Heart left ventricle (tissue), 13 donors: ENCODE results near the gene RFX6.

Experiments used
- POLR2A ChIP-seq, 2 donors: fragments of 450-650 bp; IDR thresholded peaks; one replicate each; pipeline ENCODE4 v1.6.1; 2017; ENCODE audit warnings: antibody characterized with exemption in 2 of 2, mild to moderate bottlenecking in 2 of 2, moderate library complexity in 2 of 2
- TF ChIP-seq, protein P1 (sequence below), 12 donors: fragments of 200-600 bp; sonication (generic) in 4 of 12; IDR thresholded peaks; one replicate each; pipeline versions ENCODE4 v1.5.0 to v1.8.0; 2018 to 2022; ENCODE audit warnings: antibody characterized with exemption in 12 of 12, mild to moderate bottlenecking in 5 of 12
- donor health status: ischemic (EF 13 %, LVEDD 7.1; RV severe dilation, severe dysfunction).
- donor health status: DM: no; HTN: yes; CAD: no.
- donor health status: DM: no; HTN: no; CAD: no.
- donor health status: ischemic (EF 25% LVEDD 6.9; RV normal size, moderate dysfunction).
- donor health status: ischemic (EF 25% LVEDD 5.7; RV mildly dilated, moderate dysfunction).
- donor health status: ischemic (EF 35%, LVEDD 5.7; RV mildly dilated, moderate dysfunction).
- donor health status: nonischemic (EF 11% LVEDD 7.7; RV severe dilation, severe dysfunction).
- donor health status: DM: yes; HTN: yes; CAD: no.
- donor health status: PGD.
- donor health status: ischemic (EF 29% LVEDD 5.4; RV normal size, mild dysfunction).
- donor health status: nonischemic (EF 23%, LVEDD 6.1; RV moderate dilation, normal function).

DNA sequence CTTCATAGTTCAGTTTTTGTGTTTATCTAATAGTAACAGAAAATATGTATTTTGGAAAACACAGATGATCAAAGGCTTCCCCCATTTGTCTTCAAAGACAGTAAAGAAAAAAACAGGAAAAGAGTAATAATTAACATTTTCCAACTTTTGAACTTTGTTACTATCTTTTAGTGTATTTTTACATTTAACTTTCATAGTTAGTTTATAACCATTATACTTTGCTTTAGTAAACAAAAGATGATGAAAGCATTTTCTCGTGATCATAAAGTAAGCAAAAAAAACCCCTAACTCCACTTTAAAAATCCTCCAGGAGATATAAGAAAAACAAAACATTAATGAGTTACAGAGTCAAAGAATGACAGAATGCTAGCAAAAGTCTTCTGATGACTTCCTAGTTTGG is 34.6 kb upstream of the RFX6 start:
- TF ChIP-seq, protein P1, sequence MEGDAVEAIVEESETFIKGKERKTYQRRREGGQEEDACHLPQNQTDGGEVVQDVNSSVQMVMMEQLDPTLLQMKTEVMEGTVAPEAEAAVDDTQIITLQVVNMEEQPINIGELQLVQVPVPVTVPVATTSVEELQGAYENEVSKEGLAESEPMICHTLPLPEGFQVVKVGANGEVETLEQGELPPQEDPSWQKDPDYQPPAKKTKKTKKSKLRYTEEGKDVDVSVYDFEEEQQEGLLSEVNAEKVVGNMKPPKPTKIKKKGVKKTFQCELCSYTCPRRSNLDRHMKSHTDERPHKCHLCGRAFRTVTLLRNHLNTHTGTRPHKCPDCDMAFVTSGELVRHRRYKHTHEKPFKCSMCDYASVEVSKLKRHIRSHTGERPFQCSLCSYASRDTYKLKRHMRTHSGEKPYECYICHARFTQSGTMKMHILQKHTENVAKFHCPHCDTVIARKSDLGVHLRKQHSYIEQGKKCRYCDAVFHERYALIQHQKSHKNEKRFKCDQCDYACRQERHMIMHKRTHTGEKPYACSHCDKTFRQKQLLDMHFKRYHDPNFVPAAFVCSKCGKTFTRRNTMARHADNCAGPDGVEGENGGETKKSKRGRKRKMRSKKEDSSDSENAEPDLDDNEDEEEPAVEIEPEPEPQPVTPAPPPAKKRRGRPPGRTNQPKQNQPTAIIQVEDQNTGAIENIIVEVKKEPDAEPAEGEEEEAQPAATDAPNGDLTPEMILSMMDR (IDR thresholded peaks at IDR 0.05) = no peak
- TF ChIP-seq POLR2A (IDR thresholded peaks at IDR 0.05) = no peak
